Upper lobe of left lung (tissue), 6 donors: Measurements from ENCODE around the gene HS3ST6. TPM values are rescaled to one million over a fixed set of nuclear protein-coding genes. Genes with fewer than 3 reads are reported as not detected.
A peak's percentile ranks its signal among the peaks of the same experiment; 100 is the strongest.

Experiments
- ATAC-seq, 2 donors: fragments of 200-7000 bp; cut with Tn5 transposase; one replicate each; pipeline ENCODE4 v1.9.1; 2022; ENCODE audit warnings: mild to moderate bottlenecking in 2 of 2, moderate library complexity in 2 of 2; ENCODE audit not compliant: low FRiP score in 2 of 2
- DNase-seq, 2 donors: peaks; one replicate each; pipeline ENCODE4 v3.0.0-alpha.2; 2019 to 2020
- H3K27ac ChIP-seq, 4 donors: fragments of 200-600 bp; sonication (generic); one replicate each; pipeline ENCODE4 v1.5.1; 2016 to 2019
- H3K27me3 ChIP-seq, 4 donors: fragments of 200-600 bp; sonication (generic); one replicate each; pipeline ENCODE4 v1.5.1; 2017 to 2019
- H3K36me3 ChIP-seq, 4 donors: fragments of 200-600 bp; sonication (generic); one replicate each; pipeline ENCODE4 v1.5.1; 2016 to 2019
- H3K4me1 ChIP-seq, 4 donors: fragments of 200-600 bp; sonication (generic); one replicate each; pipeline ENCODE4 v1.5.1; 2018 to 2019
- H3K4me3 ChIP-seq, 4 donors: fragments of 200-600 bp; sonication (generic); one replicate each; pipeline ENCODE4 v1.5.1; 2017 to 2019; ENCODE audit warnings: mild to moderate bottlenecking in 2 of 4, moderate library complexity in 1 of 4
- H3K9me3 ChIP-seq, 4 donors: fragments of 200-600 bp; sonication (generic); one replicate each; pipeline ENCODE4 v1.5.1; 2018 to 2019
- CTCF ChIP-seq, 6 experiments: fragments of 450-650 bp in 4 of 6; fragments of 200-600 bp in 2 of 6; sonication (generic) in 2 of 6; IDR thresholded peaks; one replicate each; pipeline ENCODE4 v1.5.1; 2016 to 2019; ENCODE audit warnings: antibody characterized with exemption in 6 of 6
- EP300 ChIP-seq, 4 donors: sonication (generic); formaldehyde crosslinking; IDR thresholded peaks; one replicate each; pipeline ENCODE4 v1.5.1; 2017; ENCODE audit warnings: antibody characterized with exemption in 4 of 4, control low read depth in 2 of 4
- POLR2A ChIP-seq, 4 donors: fragments of 450-650 bp; IDR thresholded peaks; one replicate each; pipeline ENCODE4 v1.5.1; 2016 to 2017; ENCODE audit warnings: antibody characterized with exemption in 4 of 4, mild to moderate bottlenecking in 2 of 4
- POLR2AphosphoS5 ChIP-seq, 2 donors: sonication (generic); formaldehyde crosslinking; IDR thresholded peaks; one replicate each; pipeline ENCODE4 v1.5.1; 2017; ENCODE audit warnings: antibody characterized with exemption in 2 of 2
- WGBS, 2 donors: methylation state at CpG; one replicate each; pipeline ENCODE4 v1.1.5; 2017 to 2018; 5-methylcytosine and 5-hydroxymethylcytosine counted together
- total RNA-seq, 6 donors: library from RNA; depleted of rRNA in 4 of 6; stranded (reverse); fragments of >200 nt in 4 of 6; gene quantifications; one replicate each; pipeline versions ENCODE4 v1.1.0 to v1.2.1, GENCODE V29; 2016 to 2021
- donor health status: DM: no; HTN: no; CAD: no; lungs with moderate emphysema.
- donor health status: DM: no; HTN: yes; CAD: no; lungs with severe emphysema.

Gene HS3ST6
- total RNA-seq, 6 donors from 2014 or later = 0.44 to 4.0 (median 0.95) TPM; not detected in 2

GRCh38 chr16:1909561-1910231 is 8.5 kb downstream of the HS3ST6 start:
- Histone ChIP-seq H3K4me3 (no peak overlapping the region), H3K27me3 (no peaks in the 10 kb centered on the region), H3K4me1 (peaks cover 0 to 22% (median 10%) of the 10 kb centered on the region in 4 donors), H3K27ac (peak overlapping the region in 1 of 4 donors; percentile 52), H3K9me3 (no peaks in the 10 kb centered on the region), H3K36me3 (no peaks in the 10 kb centered on the region)
- TF ChIP-seq EP300 (IDR thresholded peaks at IDR 0.05) (no peak), CTCF (IDR thresholded peaks at IDR 0.05) (no peak), POLR2AphosphoS5 (IDR thresholded peaks at IDR 0.05) (no peak), POLR2A (IDR thresholded peaks at IDR 0.05) (no peak)
- ATAC-seq (no peak), DNase-seq (no peak)
- 67 to 73% methylated on average over 10 to 15 of the region's 18 CpGs for WGBS, 2 donors

DNA sequence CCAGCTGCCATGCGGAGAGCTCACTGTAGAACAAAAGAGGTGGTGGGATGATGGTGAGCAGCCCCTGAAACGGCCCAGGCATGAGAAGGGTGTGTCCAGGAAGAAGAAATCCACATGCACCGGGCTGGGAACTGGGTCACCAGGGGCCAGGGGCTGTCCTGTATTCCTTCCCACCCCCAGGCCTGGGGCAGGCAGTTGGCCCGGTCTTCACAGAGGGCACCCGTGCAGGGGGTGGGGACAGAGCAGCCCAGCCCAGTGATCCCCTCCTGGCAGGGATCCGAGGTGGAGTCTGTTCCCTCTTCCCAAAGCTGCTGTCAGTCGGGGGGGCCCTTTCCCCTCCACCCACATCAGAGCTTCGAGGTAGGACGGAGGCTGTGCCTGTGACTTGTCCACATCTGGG is 9.2 kb downstream of the HS3ST6 start:
- H3K4me1 ChIP-seq = peaks cover 0 to 20% (median 11%) of the 10 kb centered on the region in 4 donors
- H3K4me3 ChIP-seq = no peak overlapping the region
- 53 to 61% methylated on average over 6 of the region's 9 CpGs for WGBS, 2 donors
- no peak for DNase-seq
- TF ChIP-seq CTCF (IDR thresholded peaks at IDR 0.05) (no peak), POLR2AphosphoS5 (IDR thresholded peaks at IDR 0.05) (no peak), EP300 (IDR thresholded peaks at IDR 0.05) (no peak), POLR2A (IDR thresholded peaks at IDR 0.05) (no peak)
- H3K9me3 ChIP-seq = no peaks in the 10 kb centered on the region
- H3K27ac ChIP-seq = no peak overlapping the region
- H3K27me3 ChIP-seq = no peaks in the 10 kb centered on the region
- no peaks in the 10 kb centered on the region for H3K36me3 ChIP-seq
- ATAC-seq = no peak

DNA sequence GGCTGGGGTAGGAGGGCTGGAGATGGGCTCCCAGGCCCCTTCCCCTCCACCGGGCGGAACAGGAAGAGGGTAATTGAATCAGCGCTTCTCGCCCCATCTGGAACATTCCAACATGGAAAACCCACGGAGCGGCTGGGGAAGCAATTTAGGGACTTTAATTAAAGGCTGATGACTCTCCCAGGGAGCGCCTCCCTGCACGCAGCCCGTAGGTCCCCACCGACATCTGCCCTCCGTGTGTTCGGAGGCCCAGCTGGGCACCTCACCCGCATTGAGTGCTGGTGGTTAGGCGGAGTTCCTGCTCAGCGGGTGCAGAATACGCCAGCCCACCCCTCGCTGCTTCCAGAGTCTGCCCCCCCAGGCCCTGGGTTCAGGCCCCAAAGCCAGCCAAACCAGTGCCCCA is 10.0 kb downstream of the HS3ST6 start:
- H3K27me3 ChIP-seq = no peaks in the 10 kb centered on the region
- no peak for ATAC-seq

DNA sequence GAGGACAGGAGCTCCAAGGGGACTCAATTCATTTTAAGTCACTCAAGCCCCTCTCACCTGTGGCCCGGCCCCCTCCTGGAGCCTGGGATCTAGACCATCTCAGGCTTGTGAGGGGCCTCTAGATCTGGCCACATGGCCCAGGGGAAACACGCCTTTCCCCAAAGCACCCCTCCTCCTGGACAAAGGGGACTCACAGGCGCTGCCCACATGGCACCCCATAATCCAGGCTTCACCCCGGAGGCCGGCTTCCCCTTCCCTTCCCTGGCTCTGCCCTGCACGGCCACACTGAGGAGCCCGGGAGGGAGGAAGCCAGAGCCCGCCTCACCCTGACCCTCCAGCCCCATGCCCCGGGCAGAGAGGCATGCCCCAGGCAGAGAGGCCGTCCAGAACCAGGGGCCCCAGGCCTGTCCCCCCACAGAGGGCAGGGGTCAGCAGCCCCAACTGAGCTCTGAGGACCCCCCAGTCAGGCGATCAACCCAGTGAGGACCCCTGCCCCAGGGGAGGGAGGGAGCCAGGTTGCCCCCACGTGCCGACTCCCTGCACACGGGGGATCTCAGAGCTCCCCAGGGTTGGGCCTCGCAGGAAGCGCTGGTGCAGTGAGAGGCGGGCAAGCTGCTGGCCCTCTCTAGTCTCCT is 10.9 kb downstream of the HS3ST6 start:
- 86 to 87% methylated on average over 3 to 17 of the region's 17 CpGs for WGBS, 2 donors
- no peaks in the 10 kb centered on the region for H3K27me3 ChIP-seq
- no peak for ATAC-seq
- peaks cover 0 to 14% (median 7%) of the 10 kb centered on the region in 4 donors for H3K4me1 ChIP-seq
- no peaks in the 10 kb centered on the region for H3K36me3 ChIP-seq
- TF ChIP-seq EP300 (IDR thresholded peaks at IDR 0.05) (no peak), CTCF (IDR thresholded peaks at IDR 0.05) (no peak), POLR2AphosphoS5 (IDR thresholded peaks at IDR 0.05) (no peak), POLR2A (IDR thresholded peaks at IDR 0.05) (no peak)
- H3K9me3 ChIP-seq = no peaks in the 10 kb centered on the region
- H3K4me3 ChIP-seq = no peak overlapping the region
- H3K27ac ChIP-seq = no peak overlapping the region
- no peak for DNase-seq

More for the DNA sequence above, 10.0 kb downstream of the HS3ST6 start:
- Histone ChIP-seq H3K4me1 (peaks cover 0 to 17% (median 8%) of the 10 kb centered on the region in 4 donors), H3K27ac (no peak overlapping the region), H3K36me3 (no peaks in the 10 kb centered on the region), H3K4me3 (no peak overlapping the region), H3K9me3 (no peaks in the 10 kb centered on the region)
- no peak for DNase-seq
- TF ChIP-seq CTCF (IDR thresholded peaks at IDR 0.05) = no peak
- no peak for TF ChIP-seq POLR2A (IDR thresholded peaks at IDR 0.05)
- TF ChIP-seq POLR2AphosphoS5 (IDR thresholded peaks at IDR 0.05) = no peak
- TF ChIP-seq EP300 (IDR thresholded peaks at IDR 0.05) = no peak
- 52 to 61% methylated on average over 12 to 17 of the region's 17 CpGs for WGBS, 2 donors
